ENCODE data around the gene OSTM1. TPM values are rescaled to one million over a fixed set of nuclear protein-coding genes. Genes with fewer than 3 reads are reported as not detected.
"Not testable (repeated sequence)": the region's sequence is repeated elsewhere in the genome, so short reads cannot be mapped to it uniquely, and the experiment has no call there.

Gene OSTM1
- total RNA-seq, 1 donor from 2014 or later = 16.8 TPM

DNA sequence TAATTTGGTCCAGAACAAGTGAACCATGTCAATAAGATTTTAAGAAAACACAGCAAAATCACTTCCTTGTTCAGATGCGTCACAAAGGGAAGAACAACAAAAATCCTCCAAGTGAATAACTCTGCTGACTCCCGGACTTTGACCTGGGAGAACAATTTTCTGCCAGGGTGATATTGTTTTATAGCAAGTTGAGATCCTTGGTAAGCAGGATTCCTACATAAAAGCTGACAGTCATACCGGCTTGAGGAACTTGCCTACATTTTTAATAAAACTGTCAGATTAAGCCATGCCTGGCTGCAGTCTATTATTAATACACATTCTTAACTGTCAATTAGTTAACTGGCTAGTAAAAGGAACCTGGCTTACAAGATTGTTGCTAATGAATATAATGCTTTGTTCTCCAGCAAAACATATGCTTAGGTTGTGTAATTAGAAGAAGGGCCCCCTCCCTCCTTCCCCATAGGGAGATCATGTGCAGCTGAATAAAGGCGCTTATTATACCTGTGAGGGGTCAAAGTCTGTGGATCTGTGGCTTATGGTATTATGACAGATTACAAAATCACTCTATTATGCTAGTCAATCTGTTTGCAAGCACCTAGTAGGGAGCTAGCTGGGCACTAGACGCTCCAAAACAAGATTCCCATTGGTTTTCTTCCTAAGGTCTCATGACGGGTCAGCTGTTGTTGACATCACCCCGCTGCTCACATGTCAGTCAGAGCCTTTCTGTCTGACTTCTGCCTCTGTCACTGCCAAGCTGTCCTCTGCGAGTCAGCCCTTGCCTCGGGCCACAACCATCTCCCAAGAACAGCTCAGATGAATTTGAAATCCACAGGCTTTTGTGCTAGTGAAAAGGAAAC lies 71.9 kb downstream of the OSTM1 start:
- no peak for DNase-seq (ENCODE audit: low spot score in 2 of 2, unreplicated experiment in 2 of 2)
- Mint-ChIP-seq H3K36me3 (no peaks in the 10 kb centered on the region), H3K27ac (peak overlapping the region; percentile 87)

DNA sequence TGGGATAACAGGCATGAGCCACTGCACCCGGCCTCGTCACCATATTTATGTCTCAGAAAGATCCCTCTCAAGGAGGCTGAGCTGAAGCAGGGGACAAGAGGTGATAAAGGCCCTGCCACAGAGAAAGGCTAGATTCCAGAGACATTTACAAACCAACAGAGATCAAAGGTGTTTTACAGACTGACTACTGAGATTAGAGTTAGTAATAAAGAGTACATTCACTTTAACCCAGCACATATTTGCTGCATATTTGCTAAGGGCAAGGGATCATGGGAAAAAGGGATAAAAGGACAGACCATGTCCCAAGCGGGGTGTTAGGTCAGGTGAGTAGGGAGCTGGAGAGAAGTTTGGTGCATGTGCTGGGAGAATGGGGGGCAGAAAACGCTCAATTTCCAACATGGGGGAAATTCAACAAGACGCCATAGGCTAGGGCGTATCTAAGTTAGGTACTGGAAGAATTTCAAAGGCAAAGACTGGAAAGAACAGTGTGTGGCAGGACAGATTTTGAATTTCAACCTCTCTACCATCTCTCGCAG lies 72.8 kb downstream of the OSTM1 start:
- Mint-ChIP-seq H3K36me3 (no peaks in the 10 kb centered on the region), H3K4me1 (peaks cover 26% of the 10 kb centered on the region), H3K27ac (peak overlapping the region; percentile 87), H3K27me3 (ENCODE audit: low read depth) (no peaks in the 10 kb centered on the region), H3K9me3 (no peaks in the 10 kb centered on the region), H3K4me3 (no peak overlapping the region)
- no peak for DNase-seq (ENCODE audit: low spot score in 2 of 2, unreplicated experiment in 2 of 2)
- TF ChIP-seq, protein P1, sequence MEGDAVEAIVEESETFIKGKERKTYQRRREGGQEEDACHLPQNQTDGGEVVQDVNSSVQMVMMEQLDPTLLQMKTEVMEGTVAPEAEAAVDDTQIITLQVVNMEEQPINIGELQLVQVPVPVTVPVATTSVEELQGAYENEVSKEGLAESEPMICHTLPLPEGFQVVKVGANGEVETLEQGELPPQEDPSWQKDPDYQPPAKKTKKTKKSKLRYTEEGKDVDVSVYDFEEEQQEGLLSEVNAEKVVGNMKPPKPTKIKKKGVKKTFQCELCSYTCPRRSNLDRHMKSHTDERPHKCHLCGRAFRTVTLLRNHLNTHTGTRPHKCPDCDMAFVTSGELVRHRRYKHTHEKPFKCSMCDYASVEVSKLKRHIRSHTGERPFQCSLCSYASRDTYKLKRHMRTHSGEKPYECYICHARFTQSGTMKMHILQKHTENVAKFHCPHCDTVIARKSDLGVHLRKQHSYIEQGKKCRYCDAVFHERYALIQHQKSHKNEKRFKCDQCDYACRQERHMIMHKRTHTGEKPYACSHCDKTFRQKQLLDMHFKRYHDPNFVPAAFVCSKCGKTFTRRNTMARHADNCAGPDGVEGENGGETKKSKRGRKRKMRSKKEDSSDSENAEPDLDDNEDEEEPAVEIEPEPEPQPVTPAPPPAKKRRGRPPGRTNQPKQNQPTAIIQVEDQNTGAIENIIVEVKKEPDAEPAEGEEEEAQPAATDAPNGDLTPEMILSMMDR (IDR thresholded peaks at IDR 0.05; ENCODE audit: unreplicated experiment) = no peak

More for the DNA sequence above, 71.9 kb downstream of the OSTM1 start:
- Mint-ChIP-seq H3K9me3 (no peaks in the 10 kb centered on the region), H3K4me1 (peaks cover 26% of the 10 kb centered on the region), H3K27me3 (ENCODE audit: low read depth) (no peaks in the 10 kb centered on the region), H3K4me3 (no peak overlapping the region)
- TF ChIP-seq, protein P1 (IDR thresholded peaks at IDR 0.05; ENCODE audit: unreplicated experiment) = no peak

DNA sequence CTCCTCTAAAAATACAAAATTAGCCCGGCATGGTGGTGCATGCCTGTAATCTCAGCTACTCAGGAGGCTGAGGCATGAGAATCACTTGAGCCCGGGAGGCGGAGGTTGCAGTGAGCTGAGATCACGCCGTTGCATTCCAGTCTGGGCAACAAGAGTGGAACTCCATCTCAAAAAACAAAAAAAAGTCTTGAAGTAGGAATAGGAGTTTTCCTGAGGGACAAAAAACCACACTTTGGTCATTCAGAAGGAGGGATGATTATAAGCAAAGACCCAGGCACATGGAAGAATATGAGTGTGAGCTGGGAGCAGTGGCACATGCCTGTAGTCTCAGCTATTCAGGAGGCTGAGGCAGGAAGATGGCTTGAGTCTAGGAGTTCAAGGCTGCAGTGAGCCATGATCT lies 74.3 kb downstream of the OSTM1 start:
- not testable (repeated sequence) for H3K27me3 Mint-ChIP-seq (ENCODE audit: low read depth); H3K36me3 Mint-ChIP-seq

GRCh38 chr6:107999341-107999740 lies 75.2 kb downstream of the OSTM1 start:
- Mint-ChIP-seq H3K9me3 (no peaks in the 10 kb centered on the region), H3K27me3 (ENCODE audit: low read depth) (no peaks in the 10 kb centered on the region), H3K4me3 (no peak overlapping the region), H3K4me1 (peaks cover 27% of the 10 kb centered on the region), H3K27ac (no peak overlapping the region), H3K36me3 (no peaks in the 10 kb centered on the region)
- no peak for DNase-seq (ENCODE audit: low spot score in 2 of 2, unreplicated experiment in 2 of 2)
- TF ChIP-seq, protein P1 (IDR thresholded peaks at IDR 0.05; ENCODE audit: unreplicated experiment) = no peak

More for the DNA sequence above, 74.3 kb downstream of the OSTM1 start:
- not testable (repeated sequence) for DNase-seq (ENCODE audit: low spot score in 2 of 2, unreplicated experiment in 2 of 2); H3K9me3 Mint-ChIP-seq; H3K4me3 Mint-ChIP-seq; H3K27ac Mint-ChIP-seq
- H3K4me1 Mint-ChIP-seq = peaks cover 26% of the 10 kb centered on the region

- TF ChIP-seq, protein P1 (IDR thresholded peaks at IDR 0.05; ENCODE audit: unreplicated experiment) = no peak
- no peaks in the 10 kb centered on the region for H3K27me3 Mint-ChIP-seq (ENCODE audit: low read depth)
These were observed 82.6 kb downstream of the OSTM1 start for GRCh38 chr6:107991772-107992550.

More at GRCh38 chr6:107991772-107992550, 82.6 kb downstream of the OSTM1 start:
- peak overlapping the region; percentile 95 for H3K27ac Mint-ChIP-seq
- H3K9me3 Mint-ChIP-seq = no peaks in the 10 kb centered on the region
- peaks cover 36% of the 10 kb centered on the region for H3K4me1 Mint-ChIP-seq
- DNase-seq (ENCODE audit: low spot score in 2 of 2, unreplicated experiment in 2 of 2) = no peak
- no peaks in the 10 kb centered on the region for H3K36me3 Mint-ChIP-seq
- no peak overlapping the region for H3K4me3 Mint-ChIP-seq

Other genes starting within 250 kb of the OSTM1 start
- gene SEC63, start 116.5 kb downstream of the OSTM1 start, total RNA-seq = 154 to 158 TPM (median 154 TPM) in 3 replicates
- not detected in 3 replicates for gene NR2E1, start 91.3 kb upstream of the OSTM1 start, total RNA-seq
- 74.3 to 80.6 TPM (median 74.4 TPM) in 3 replicates for gene SNX3, start 186.3 kb upstream of the OSTM1 start, total RNA-seq
- gene AFG1L, start 220.3 kb upstream of the OSTM1 start, total RNA-seq = 8.0 to 11.3 TPM (median 9.3 TPM) in 3 replicates